Measurements from ENCODE around the gene GALNT13. TPM values are rescaled to one million over a fixed set of nuclear protein-coding genes. Genes with fewer than 3 reads are reported as not detected.

Gene GALNT13
- total RNA-seq, 4 donors from 2014 or later, result 0.16 to 11.9 (median 1.3) TPM

DNA sequence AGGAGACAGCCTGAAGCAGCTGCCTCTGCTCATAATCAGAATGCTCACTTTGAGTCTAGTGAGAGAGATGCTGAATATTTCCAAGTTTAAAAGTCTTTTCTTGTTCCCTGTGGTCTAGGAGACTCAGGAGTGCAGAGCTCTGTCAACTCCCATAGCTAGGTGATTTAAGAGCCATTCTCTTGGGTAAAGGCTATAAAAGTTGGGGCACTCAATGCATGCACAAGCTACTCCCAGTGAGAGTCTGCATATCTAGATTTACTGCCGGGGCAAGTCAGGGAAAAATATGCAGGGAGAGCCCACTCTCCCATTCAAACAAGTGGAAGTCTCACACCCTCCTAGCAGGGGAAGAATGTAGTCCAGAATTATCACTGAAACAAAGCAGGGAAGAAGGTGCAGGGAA lies 418.1 kb downstream of the GALNT13 start:
- 92% methylated on average over 1 of the region's 1 CpG; no CpG with 5 or more reads in 1 of the 2 donors for WGBS, 2 donors (ENCODE audit: low coverage in 1 of 2)
- Histone ChIP-seq H3K4me3 (no peak overlapping the region), H3K36me3 (no peaks in the 10 kb centered on the region), H3K9me3 (no peaks in the 10 kb centered on the region), H3K4me1 (no peaks in the 10 kb centered on the region), H3K27me3 (no peaks in the 10 kb centered on the region), H3K27ac (no peak overlapping the region)
- ATAC-seq, result no peak
- TF ChIP-seq POLR2AphosphoS5 (IDR thresholded peaks at IDR 0.05) (no peak), POLR2A (IDR thresholded peaks at IDR 0.05) (no peak), EP300 (IDR thresholded peaks at IDR 0.05) (no peak)
- TF ChIP-seq, protein P1, sequence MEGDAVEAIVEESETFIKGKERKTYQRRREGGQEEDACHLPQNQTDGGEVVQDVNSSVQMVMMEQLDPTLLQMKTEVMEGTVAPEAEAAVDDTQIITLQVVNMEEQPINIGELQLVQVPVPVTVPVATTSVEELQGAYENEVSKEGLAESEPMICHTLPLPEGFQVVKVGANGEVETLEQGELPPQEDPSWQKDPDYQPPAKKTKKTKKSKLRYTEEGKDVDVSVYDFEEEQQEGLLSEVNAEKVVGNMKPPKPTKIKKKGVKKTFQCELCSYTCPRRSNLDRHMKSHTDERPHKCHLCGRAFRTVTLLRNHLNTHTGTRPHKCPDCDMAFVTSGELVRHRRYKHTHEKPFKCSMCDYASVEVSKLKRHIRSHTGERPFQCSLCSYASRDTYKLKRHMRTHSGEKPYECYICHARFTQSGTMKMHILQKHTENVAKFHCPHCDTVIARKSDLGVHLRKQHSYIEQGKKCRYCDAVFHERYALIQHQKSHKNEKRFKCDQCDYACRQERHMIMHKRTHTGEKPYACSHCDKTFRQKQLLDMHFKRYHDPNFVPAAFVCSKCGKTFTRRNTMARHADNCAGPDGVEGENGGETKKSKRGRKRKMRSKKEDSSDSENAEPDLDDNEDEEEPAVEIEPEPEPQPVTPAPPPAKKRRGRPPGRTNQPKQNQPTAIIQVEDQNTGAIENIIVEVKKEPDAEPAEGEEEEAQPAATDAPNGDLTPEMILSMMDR (IDR thresholded peaks at IDR 0.05), result no peak

DNA sequence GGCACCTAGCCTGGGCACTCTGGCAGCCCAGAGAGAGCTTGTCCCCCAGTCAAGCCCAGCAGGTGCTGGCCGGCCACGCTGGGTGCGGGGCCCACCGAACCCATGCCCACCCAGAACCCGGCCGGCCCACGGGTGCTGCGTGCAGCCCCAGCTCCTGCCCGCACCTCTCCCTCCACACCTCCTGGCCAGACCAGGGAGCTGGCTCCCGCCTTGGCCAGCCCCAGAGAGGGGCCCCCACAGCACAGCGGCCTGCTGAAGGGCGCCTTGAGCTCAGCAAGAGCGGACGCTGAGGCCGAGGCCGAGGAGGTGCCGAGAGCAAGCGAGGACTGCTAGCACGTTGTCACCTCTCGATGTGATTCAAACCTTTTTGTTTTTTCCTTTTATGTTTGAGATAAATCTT lies 419.8 kb downstream of the GALNT13 start:
- H3K36me3 ChIP-seq, result no peaks in the 10 kb centered on the region
- no peaks in the 10 kb centered on the region for H3K27me3 ChIP-seq
- no peak overlapping the region for H3K27ac ChIP-seq
- H3K4me1 ChIP-seq, result no peaks in the 10 kb centered on the region
- no peak overlapping the region for H3K4me3 ChIP-seq
- WGBS, 2 donors (ENCODE audit: low coverage in 1 of 2), result 100% methylated on average over 1 of the region's 20 CpGs; no CpG with 5 or more reads in 1 of the 2 donors
- no peak for TF ChIP-seq POLR2AphosphoS5 (IDR thresholded peaks at IDR 0.05)
- TF ChIP-seq, protein P1 (IDR thresholded peaks at IDR 0.05), result no peak
- TF ChIP-seq EP300 (IDR thresholded peaks at IDR 0.05), result no peak
- no peak for TF ChIP-seq POLR2A (IDR thresholded peaks at IDR 0.05)
- ATAC-seq, result no peak
- H3K9me3 ChIP-seq, result no peaks in the 10 kb centered on the region

DNA sequence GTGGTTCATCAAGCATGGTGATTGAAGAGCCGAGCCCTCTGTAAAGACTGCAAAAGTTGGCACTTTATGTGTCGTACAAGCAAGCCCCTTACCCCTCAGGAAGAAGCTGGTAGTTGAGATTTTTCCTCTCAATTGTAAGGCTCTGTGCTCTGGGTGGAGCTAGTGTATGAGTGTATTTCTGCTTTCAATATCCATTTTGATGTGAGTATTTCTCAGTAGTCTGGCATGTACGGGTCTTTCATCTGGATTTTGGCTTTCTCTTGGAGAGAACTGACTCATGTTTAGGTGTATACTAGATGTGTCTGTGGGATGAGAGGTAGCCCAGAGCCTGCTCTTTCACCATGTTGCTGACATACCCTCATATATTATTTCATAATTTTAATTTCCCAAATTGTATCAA lies 420.2 kb downstream of the GALNT13 start:
- ATAC-seq, result no peak
- no peak for TF ChIP-seq POLR2AphosphoS5 (IDR thresholded peaks at IDR 0.05)
- TF ChIP-seq POLR2A (IDR thresholded peaks at IDR 0.05), result no peak
- TF ChIP-seq EP300 (IDR thresholded peaks at IDR 0.05), result no peak
- TF ChIP-seq, protein P1 (IDR thresholded peaks at IDR 0.05), result no peak
- WGBS, 2 donors (ENCODE audit: low coverage in 1 of 2), result 81 to 84% methylated on average over 3 of the region's 3 CpGs

DNA sequence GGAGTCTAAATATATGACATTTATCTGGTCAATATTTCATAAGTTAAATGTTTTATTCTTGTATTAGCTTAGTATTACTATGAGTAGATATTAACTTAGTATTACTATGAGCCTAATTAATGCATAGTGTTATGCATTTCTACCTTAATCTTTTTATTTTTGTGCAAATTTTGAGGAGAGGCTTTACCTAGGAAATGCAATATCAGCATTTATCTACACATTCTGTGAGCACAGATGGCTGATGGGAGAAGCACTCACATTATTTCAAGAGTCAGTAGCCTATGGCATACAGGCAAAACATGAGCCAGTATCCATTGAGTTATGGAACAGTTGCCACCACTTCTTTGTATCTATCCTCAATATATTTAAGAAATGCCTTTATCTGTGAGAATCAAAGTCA lies 422.1 kb downstream of the GALNT13 start:
- ATAC-seq, result no peak
- Histone ChIP-seq H3K36me3 (no peaks in the 10 kb centered on the region), H3K9me3 (no peaks in the 10 kb centered on the region), H3K27ac (no peak overlapping the region), H3K4me1 (no peaks in the 10 kb centered on the region), H3K27me3 (no peaks in the 10 kb centered on the region), H3K4me3 (no peak overlapping the region)
- TF ChIP-seq EP300 (IDR thresholded peaks at IDR 0.05), result no peak

More for the DNA sequence above, 420.2 kb downstream of the GALNT13 start:
- H3K27me3 ChIP-seq, result no peaks in the 10 kb centered on the region
- H3K4me3 ChIP-seq, result no peak overlapping the region
- H3K36me3 ChIP-seq, result no peaks in the 10 kb centered on the region
- H3K4me1 ChIP-seq, result no peaks in the 10 kb centered on the region
- H3K9me3 ChIP-seq, result no peaks in the 10 kb centered on the region
- no peak overlapping the region for H3K27ac ChIP-seq

DNA sequence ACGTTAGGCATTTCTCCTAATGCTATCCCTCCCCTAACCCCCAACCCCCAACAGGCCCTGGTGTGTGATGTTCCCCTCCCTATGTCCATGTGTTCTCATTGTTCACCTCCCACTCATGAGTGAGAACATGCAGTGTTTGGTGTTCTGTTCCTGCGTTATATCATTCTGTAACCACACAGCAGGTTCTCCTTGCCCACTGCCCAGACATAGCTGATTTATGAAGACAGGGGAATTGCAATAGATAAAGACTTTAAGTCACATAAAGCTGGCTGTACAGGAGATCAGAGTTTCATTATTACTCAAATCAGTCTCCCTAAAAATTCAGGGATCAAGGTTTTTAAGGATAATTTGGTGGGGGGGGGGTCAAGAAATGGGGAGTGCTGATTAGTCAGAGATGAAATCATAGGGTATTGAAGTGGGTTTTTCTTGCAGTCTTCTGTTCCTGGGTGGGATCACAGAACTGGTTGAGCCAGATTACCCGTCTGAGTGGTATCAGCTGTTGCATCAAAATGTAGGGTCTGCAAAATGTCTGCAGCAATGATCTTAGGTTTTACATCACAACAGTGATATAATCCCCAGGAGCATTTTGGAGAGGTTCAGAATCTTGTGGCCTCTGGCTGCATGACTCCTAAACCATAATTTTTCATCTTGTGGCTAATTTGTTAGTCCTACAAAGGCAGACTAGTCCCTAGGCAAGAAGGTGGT lies 434.7 kb downstream of the GALNT13 start:
- Histone ChIP-seq H3K4me1 (no peaks in the 10 kb centered on the region), H3K4me3 (no peak overlapping the region), H3K36me3 (no peaks in the 10 kb centered on the region), H3K27ac (no peak overlapping the region), H3K27me3 (no peaks in the 10 kb centered on the region), H3K9me3 (no peaks in the 10 kb centered on the region)
- ATAC-seq, result no peak
- whole genome bisulfite sequencing, 2 donors (ENCODE audit: low coverage in 1 of 2), result 54 to 79% methylated on average over 2 to 3 of the region's 3 CpGs
- TF ChIP-seq POLR2A (IDR thresholded peaks at IDR 0.05), result no peak

DNA sequence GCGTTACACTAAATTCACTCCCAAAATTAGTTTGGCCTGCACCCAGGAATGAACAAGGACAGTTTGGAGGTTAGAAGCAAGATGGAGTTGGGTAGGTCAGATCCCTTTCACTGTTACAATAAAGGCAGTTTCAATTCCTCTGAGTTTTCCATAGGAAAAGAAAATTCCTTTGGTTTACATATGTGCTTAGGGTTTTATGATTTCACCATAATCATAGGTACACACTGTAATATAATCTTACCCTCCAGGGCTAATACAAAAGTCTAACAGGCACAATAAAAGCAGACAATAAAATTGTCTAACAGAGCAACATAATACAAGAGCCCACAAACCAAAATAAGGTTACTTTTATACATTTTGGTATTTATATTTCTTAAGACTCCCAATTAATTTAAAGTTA lies 435.3 kb downstream of the GALNT13 start:
- ATAC-seq, result no peak
- Histone ChIP-seq H3K4me3 (no peak overlapping the region), H3K27ac (no peak overlapping the region), H3K36me3 (no peaks in the 10 kb centered on the region), H3K9me3 (no peaks in the 10 kb centered on the region), H3K27me3 (no peaks in the 10 kb centered on the region), H3K4me1 (no peaks in the 10 kb centered on the region)
- 17 to 55% methylated on average over 1 of the region's 1 CpG for WGBS, 2 donors (ENCODE audit: low coverage in 1 of 2)
- no peak for TF ChIP-seq EP300 (IDR thresholded peaks at IDR 0.05)
- TF ChIP-seq, protein P1 (IDR thresholded peaks at IDR 0.05), result no peak
- no peak for TF ChIP-seq POLR2A (IDR thresholded peaks at IDR 0.05)
- TF ChIP-seq POLR2AphosphoS5 (IDR thresholded peaks at IDR 0.05), result no peak

Data from gastroesophageal sphincter (tissue), 4 donors.